Astrocyte of the spinal cord (primary cell): ENCODE results near the gene ZNF678.
"Not testable (repeated sequence)": the region's sequence is repeated elsewhere in the genome, so short reads cannot be mapped to it uniquely, and the experiment has no call there.

ENCODE experiments used
- DNase-seq: peaks from one replicate; pipeline ENCODE4 v3.0.0; 2011; ENCODE audit warnings: low read depth, low spot score
- H3K4me3 ChIP-seq: 2 replicates; pipeline ENCODE4 v1.5.1; 2011; ENCODE audit warnings: low read depth, mild to moderate bottlenecking, low read length, moderate library complexity
- in situ Hi-C: cut with HindIII; loops from 2 replicates; pipeline ENCODE4 v1.10.0; 2017; ENCODE audit warnings: low sequenced_read_pairs
- TF ChIP-seq, protein P1 (sequence below): IDR thresholded peaks from 2 replicates; pipeline ENCODE4 v1.5.1; 2012; ENCODE audit warnings: low read depth, mild to moderate bottlenecking, low read length, inconsistent platforms

ZNF678 gene

DNA sequence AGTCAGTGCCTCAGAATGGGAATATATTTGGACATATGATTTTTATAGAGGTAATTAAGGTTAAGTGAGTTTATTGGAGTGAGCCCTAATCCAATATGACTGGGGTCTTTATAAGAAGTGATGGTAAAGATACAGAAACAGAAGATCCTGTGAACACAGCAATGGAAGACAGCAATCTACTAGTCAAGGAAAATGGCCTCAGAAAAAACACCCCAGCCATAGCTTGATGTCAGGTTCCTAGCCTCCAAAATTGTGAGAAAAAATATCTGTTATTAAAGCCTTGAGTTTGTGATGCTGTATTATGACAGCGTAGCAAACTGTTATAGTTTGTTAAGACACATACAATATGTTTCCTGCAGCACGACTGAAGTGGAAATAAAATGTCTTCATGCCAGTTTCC lies 99.6 kb downstream of the ZNF678 start:
- no peak overlapping the region for H3K4me3 ChIP-seq
- TF ChIP-seq, protein P1, sequence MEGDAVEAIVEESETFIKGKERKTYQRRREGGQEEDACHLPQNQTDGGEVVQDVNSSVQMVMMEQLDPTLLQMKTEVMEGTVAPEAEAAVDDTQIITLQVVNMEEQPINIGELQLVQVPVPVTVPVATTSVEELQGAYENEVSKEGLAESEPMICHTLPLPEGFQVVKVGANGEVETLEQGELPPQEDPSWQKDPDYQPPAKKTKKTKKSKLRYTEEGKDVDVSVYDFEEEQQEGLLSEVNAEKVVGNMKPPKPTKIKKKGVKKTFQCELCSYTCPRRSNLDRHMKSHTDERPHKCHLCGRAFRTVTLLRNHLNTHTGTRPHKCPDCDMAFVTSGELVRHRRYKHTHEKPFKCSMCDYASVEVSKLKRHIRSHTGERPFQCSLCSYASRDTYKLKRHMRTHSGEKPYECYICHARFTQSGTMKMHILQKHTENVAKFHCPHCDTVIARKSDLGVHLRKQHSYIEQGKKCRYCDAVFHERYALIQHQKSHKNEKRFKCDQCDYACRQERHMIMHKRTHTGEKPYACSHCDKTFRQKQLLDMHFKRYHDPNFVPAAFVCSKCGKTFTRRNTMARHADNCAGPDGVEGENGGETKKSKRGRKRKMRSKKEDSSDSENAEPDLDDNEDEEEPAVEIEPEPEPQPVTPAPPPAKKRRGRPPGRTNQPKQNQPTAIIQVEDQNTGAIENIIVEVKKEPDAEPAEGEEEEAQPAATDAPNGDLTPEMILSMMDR = no peak
- no peak for DNase-seq
- in situ Hi-C loops = no loop called here

DNA sequence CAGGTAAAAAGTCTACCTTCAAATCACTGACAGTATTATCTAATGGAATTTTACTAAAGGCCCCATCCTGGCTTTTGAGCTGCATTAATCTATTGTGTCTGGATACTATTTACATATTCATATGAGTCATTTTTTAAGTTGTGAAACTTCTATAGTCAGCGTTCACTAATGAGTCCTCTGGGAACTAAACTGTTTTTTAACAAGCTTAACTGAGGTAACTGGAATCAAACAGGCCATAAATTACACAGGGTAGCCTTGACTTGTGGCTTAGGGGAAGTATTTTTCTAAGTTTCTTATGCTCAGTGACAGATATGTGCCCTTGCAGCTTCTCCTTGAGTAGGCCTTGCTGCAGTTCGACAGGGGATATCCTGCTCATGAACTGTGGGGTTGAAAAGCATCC lies 102.9 kb downstream of the ZNF678 start:
- H3K4me3 ChIP-seq = no peak overlapping the region
- in situ Hi-C loops = no loop called here
- DNase-seq = no peak
- TF ChIP-seq, protein P1 = no peak

DNA sequence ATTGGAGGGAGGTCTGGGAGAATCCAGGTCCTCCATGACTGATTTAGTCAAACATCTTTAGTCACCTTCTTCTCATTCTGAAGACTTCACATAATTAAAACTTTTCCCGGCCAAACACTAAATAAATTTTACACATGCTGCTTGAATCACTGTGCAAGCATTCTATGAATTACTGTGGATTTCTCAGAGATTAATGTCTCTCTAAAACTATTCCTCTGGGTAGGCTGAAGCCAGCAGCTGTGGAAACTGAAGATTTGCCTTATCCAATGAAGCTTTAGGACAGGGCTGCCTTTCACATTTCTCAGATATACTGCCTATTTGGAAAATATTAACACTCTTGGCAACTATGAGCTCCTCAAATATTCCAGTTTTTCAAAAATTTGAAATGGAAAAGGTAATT lies 110.1 kb downstream of the ZNF678 start:
- in situ Hi-C loops = no loop called here
- TF ChIP-seq, protein P1 = no peak
- H3K4me3 ChIP-seq = no peak overlapping the region
- no peak for DNase-seq

DNA sequence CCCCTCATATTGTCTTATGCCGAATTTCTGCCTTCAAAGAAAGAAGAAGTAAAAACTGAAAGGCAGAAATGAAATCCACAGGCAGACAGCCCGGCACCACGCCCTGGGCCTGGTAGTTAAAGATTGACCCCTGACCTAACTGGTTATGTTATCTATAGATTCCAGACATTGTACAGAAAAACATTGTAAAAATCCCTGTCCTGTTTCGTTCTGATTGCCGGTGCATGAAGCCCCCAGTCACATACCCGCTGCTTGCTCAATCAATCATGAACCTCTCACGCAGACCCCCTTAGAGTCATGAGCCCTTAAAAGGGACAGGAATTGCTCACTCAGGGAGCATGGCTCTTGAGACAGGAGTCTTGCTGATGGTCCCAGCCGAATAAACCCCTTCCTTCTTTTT lies 122.5 kb downstream of the ZNF678 start:
- in situ Hi-C loops = no loop called here
- no peak overlapping the region for H3K4me3 ChIP-seq
- DNase-seq = no peak
- TF ChIP-seq, protein P1 = no peak

DNA sequence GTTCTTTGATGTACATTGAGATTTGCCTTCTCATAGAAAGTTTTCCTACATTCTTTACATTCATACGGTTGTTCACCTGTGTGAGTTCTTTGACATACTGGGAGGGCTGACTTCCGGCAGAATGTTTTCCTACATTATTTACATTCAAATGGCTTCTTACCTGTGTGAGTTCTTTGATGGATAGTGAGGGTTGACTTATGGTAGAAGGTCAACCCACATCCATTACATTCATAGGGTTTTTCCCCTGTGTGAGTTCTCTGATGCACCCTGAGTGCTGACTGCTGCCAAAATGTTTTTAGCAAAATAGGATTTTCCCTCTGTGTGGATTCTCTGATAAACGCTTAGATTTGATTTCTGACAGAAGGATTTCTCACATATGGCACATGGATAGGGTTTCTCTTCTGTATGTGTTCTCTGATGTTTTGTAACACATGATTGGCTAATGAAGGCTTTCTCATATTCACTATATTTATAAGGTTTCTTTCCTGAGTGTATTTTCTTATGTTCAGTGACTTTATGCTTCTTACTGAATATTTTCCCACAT lies 134.0 kb downstream of the ZNF678 start:
- H3K4me3 ChIP-seq = no peak overlapping the region
- TF ChIP-seq, protein P1 = no peak
- in situ Hi-C loops = no loop called here
- DNase-seq = no peak

DNA sequence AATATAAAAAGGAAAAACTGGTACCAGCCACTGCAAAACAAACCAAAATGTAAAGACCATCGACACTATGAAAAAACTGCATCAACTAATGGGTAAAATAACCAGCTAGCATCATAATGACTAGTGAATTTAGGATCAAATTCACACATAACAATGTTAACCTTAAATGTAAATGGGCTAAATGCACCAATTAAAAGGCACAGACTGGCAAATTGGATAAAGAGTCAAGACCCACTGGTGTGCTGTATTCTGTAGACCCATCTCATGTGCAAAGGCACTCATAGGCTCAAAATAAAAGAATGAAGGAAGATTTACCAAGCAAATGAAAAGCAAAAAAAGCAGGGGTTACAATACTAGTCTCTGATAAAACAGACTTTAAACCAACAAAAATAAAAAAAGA lies 138.3 kb downstream of the ZNF678 start:
- DNase-seq, H3K4me3 ChIP-seq, in situ Hi-C loops: not testable (repeated sequence)

DNA sequence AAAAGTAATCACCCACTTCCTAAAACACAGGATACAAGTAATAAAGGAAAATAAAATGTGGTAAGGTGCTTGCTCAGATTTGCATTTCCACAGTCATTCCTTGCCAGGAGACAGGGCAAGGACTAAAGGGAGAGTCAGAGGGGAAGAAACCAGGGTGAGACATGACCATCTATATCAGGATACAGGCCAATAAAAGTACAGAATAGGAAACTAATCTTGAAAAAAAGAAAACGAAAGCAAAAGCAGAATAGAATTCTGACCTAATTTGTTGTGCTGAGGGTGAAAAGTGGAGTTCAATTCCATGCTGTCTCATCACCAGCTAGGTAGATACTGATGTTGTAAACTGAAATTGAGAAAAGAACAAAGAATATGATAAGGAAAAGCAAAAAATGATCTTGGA lies 144.5 kb downstream of the ZNF678 start:
- no peak for DNase-seq
- no peak overlapping the region for H3K4me3 ChIP-seq
- in situ Hi-C loops = no loop called here
- TF ChIP-seq, protein P1 = no peak
